CD8-positive, alpha-beta memory T cell (primary cell): Measurements from ENCODE around the gene MARCHF6. TPM values are rescaled to one million over a fixed set of nuclear protein-coding genes. Genes with fewer than 3 reads are reported as not detected.

Source experiments
- CTCF ChIA-PET: fragments of 350-600 bp; sonication (Branson Sonifier 250); formaldehyde crosslinking; loops from one replicate; lab custom pipeline; 2021; ENCODE audit warnings: antibody characterized with exemption; lab: Charles Lee
- POLR2A ChIA-PET: fragments of 350-600 bp; sonication (Branson Sonifier 250); formaldehyde crosslinking; loops from one replicate; lab custom pipeline; 2021; ENCODE audit warnings: antibody characterized with exemption; lab: Charles Lee
- DNase-seq, 5 donors: peaks; one replicate each; pipeline versions ENCODE4 v3.0.0 to v3.0.0-alpha.2; 2020 to 2022; ENCODE audit warnings: mixed read lengths in 1 of 5
- H3K27ac ChIP-seq: one replicate; pipeline ENCODE4 v1.7.0; 2013; ENCODE audit warnings: low read depth, mild to moderate bottlenecking, low read length, moderate library complexity
- H3K27me3 ChIP-seq: 2 replicates; pipeline ENCODE4 v1.7.0; 2013; ENCODE audit warnings: low read length, mild to moderate bottlenecking; ENCODE audit not compliant: insufficient read depth, poor library complexity, severe bottlenecking
- H3K36me3 ChIP-seq: 2 replicates; pipeline ENCODE4 v1.7.0; 2013; ENCODE audit warnings: mild to moderate bottlenecking, low read length, moderate library complexity; ENCODE audit not compliant: insufficient read depth
- H3K4me1 ChIP-seq: 2 replicates; pipeline ENCODE4 v1.7.0; 2013; ENCODE audit warnings: mild to moderate bottlenecking, low read length, moderate library complexity; ENCODE audit not compliant: insufficient read depth
- H3K4me3 ChIP-seq: 2 replicates; pipeline ENCODE4 v1.7.0; 2013; ENCODE audit warnings: mild to moderate bottlenecking, low read length
- H3K9me3 ChIP-seq: 2 replicates; pipeline ENCODE4 v1.7.0; 2013; ENCODE audit warnings: mild to moderate bottlenecking, low read length
- H3K27ac Mint-ChIP-seq, 8 donors: one replicate each; pipeline ENCODE4 v1.8.0; 2020 to 2021; ENCODE audit warnings: mixed read lengths in 8 of 8, mild to moderate bottlenecking in 6 of 8, inconsistent platforms in 3 of 8, moderate library complexity in 3 of 8
- H3K27me3 Mint-ChIP-seq, 2 donors: one replicate each; pipeline ENCODE4 v1.8.0; 2020 to 2021; ENCODE audit warnings: mixed read lengths in 2 of 2, mild to moderate bottlenecking in 1 of 2, moderate library complexity in 1 of 2
- H3K36me3 Mint-ChIP-seq, 3 donors: one replicate each; pipeline ENCODE4 v1.8.0; 2020 to 2021; ENCODE audit warnings: mixed read lengths in 3 of 3, inconsistent platforms in 1 of 3, mild to moderate bottlenecking in 1 of 3
- H3K4me1 Mint-ChIP-seq, 3 donors: one replicate each; pipeline ENCODE4 v1.8.0; 2020 to 2021; ENCODE audit warnings: mixed read lengths in 3 of 3, inconsistent platforms in 1 of 3, mild to moderate bottlenecking in 1 of 3
- H3K4me3 Mint-ChIP-seq, 7 donors: one replicate each; pipeline ENCODE4 v1.8.0; 2020 to 2021; ENCODE audit warnings: mixed read lengths in 7 of 7, mild to moderate bottlenecking in 6 of 7, moderate library complexity in 4 of 7, inconsistent platforms in 2 of 7
- H3K9me3 Mint-ChIP-seq, 5 donors: one replicate each; pipeline ENCODE4 v1.8.0; 2020 to 2022; ENCODE audit warnings: mixed read lengths in 5 of 5, mild to moderate bottlenecking in 3 of 5, moderate library complexity in 2 of 5, inconsistent platforms in 1 of 5
- polyA plus RNA-seq: library from polyadenylated mRNA; unstranded; fragments of 300-500 nt; fragmentation: Illumina TruSeq; gene quantifications from one replicate; pipeline ENCODE4 v1.2.3, GENCODE V29; 2021
- total RNA-seq, 2 experiments: library from RNA; stranded (reverse); gene quantifications; one replicate each; pipeline ENCODE4 v1.2.3, GENCODE V29; 2021

Gene MARCHF6
- total and polyA plus RNA-seq, 3 experiments from 2014 or later = 54.2 to 110 (median 103) TPM

DNA sequence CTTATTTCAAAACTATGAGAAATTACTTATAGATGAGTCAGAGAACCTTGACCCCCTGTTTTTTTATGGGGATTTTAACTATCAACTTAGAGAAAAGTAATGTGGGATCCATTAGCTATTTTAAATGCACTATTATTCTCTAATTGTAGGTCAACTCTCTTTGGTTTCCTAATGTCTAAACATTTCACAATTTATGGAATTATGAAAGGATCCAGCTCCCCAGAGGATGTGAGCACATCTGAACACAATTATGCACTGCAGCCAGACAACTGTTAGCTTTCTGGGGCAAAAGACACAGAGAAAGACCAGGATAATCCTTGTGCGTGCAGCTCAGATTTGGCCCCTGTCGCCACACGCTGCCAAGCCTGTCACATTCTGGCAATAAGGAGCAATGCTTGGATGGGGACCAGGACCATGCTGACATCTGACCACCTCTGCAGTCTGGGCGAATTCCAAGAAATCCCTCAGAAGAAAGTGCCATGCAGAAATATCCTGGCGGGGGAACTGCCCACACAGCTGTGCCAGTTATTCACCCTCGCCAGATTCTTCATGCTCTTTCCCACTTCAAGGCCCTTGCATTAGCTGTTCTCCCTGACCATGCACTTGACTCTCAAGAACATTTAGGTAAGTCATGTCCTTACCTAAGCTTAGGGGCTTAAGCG, 23.5 kb upstream of the MARCHF6 start:
- Mint-ChIP-seq H3K4me1 (peaks cover 5 to 6% (median 6%) of the 10 kb centered on the region in 3 donors), H3K27me3 (peaks cover 32 to 36% of the 10 kb centered on the region in 2 donors), H3K9me3 (no peaks in the 10 kb centered on the region), H3K4me3 (no peak overlapping the region), H3K36me3 (no peaks in the 10 kb centered on the region), H3K27ac (no peak overlapping the region)
- DNase-seq = no peak
- POLR2A ChIA-PET = no interaction called here
- Histone ChIP-seq H3K27ac (no peak overlapping the region), H3K4me1 (no peaks in the 10 kb centered on the region), H3K27me3 (peaks cover 9% of the 10 kb centered on the region), H3K36me3 (no peaks in the 10 kb centered on the region), H3K4me3 (no peak overlapping the region), H3K9me3 (no peaks in the 10 kb centered on the region)
- CTCF ChIA-PET = no interaction called here

GRCh38 chr5:10330511-10331230, 22.8 kb upstream of the MARCHF6 start:
- ChIA-PET CTCF (no interaction called here), POLR2A (no interaction called here)
- no peak for DNase-seq
- Mint-ChIP-seq H3K4me1 (peaks cover 5 to 6% (median 6%) of the 10 kb centered on the region in 3 donors), H3K27me3 (peaks cover 37 to 41% of the 10 kb centered on the region in 2 donors), H3K9me3 (no peaks in the 10 kb centered on the region), H3K4me3 (no peak overlapping the region), H3K27ac (no peak overlapping the region), H3K36me3 (no peaks in the 10 kb centered on the region)
- no peaks in the 10 kb centered on the region for H3K36me3 ChIP-seq
- H3K27me3 ChIP-seq = peaks cover 9% of the 10 kb centered on the region
- H3K9me3 ChIP-seq = no peaks in the 10 kb centered on the region
- H3K4me1 ChIP-seq = no peaks in the 10 kb centered on the region
- H3K27ac ChIP-seq = no peak overlapping the region
- no peak overlapping the region for H3K4me3 ChIP-seq

DNA sequence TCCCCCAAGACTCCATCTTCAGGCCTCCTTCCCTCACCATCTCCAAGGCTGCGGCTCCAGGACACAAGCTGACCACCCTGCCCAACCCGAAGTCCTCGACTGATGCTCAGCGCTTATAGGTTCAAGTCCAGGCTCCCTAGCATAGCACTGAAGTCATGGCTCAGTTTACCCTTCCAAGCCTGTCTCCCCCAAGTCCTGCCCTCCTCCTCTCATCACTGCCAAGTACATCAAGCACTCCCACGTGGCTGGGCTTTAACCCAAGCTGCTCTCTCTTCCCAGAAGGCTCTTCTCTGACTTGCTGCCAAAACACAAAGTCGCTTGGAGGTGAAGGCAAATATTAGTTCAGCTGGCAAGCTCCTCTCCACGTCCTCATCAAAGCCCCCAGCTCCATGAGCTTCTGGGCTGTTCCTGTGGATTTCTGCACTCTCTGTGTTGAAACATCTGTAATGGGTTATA, 22.1 kb upstream of the MARCHF6 start:
- Histone ChIP-seq H3K27ac (no peak overlapping the region), H3K4me3 (no peak overlapping the region), H3K27me3 (peaks cover 9% of the 10 kb centered on the region), H3K4me1 (no peaks in the 10 kb centered on the region), H3K36me3 (no peaks in the 10 kb centered on the region), H3K9me3 (no peaks in the 10 kb centered on the region)
- Mint-ChIP-seq H3K27me3 (peaks cover 39 to 42% of the 10 kb centered on the region in 2 donors), H3K4me3 (no peak overlapping the region), H3K36me3 (no peaks in the 10 kb centered on the region), H3K4me1 (peaks cover 5 to 6% (median 6%) of the 10 kb centered on the region in 3 donors), H3K9me3 (no peaks in the 10 kb centered on the region), H3K27ac (no peak overlapping the region)
- POLR2A ChIA-PET = no interaction called here
- no peak for DNase-seq
- CTCF ChIA-PET = no interaction called here

- no peak for DNase-seq
- Histone ChIP-seq H3K9me3 (no peaks in the 10 kb centered on the region), H3K36me3 (no peaks in the 10 kb centered on the region), H3K4me1 (no peaks in the 10 kb centered on the region), H3K27ac (no peak overlapping the region), H3K4me3 (no peak overlapping the region), H3K27me3 (peaks cover 9% of the 10 kb centered on the region)
- CTCF ChIA-PET = interaction anchor here (1.0 kb wide), 1 partner anchor 30 kb away, joined by 3 read pairs; no protein-coding TSS in a partner anchor
- POLR2A ChIA-PET = no interaction called here
- no peaks in the 10 kb centered on the region for H3K9me3 Mint-ChIP-seq
- no peaks in the 10 kb centered on the region for H3K36me3 Mint-ChIP-seq
- H3K4me3 Mint-ChIP-seq = peak overlapping the region; percentile 3 to 81 (median 29)
- peaks cover 5 to 6% (median 6%) of the 10 kb centered on the region in 3 donors for H3K4me1 Mint-ChIP-seq
- peak overlapping the region in 1 of 8 donors; percentile 15 for H3K27ac Mint-ChIP-seq
- peaks cover 42% of the 10 kb centered on the region in 2 donors for H3K27me3 Mint-ChIP-seq
Measured at GRCh38 chr5:10332301-10332700, 21.2 kb upstream of the MARCHF6 start.

DNA sequence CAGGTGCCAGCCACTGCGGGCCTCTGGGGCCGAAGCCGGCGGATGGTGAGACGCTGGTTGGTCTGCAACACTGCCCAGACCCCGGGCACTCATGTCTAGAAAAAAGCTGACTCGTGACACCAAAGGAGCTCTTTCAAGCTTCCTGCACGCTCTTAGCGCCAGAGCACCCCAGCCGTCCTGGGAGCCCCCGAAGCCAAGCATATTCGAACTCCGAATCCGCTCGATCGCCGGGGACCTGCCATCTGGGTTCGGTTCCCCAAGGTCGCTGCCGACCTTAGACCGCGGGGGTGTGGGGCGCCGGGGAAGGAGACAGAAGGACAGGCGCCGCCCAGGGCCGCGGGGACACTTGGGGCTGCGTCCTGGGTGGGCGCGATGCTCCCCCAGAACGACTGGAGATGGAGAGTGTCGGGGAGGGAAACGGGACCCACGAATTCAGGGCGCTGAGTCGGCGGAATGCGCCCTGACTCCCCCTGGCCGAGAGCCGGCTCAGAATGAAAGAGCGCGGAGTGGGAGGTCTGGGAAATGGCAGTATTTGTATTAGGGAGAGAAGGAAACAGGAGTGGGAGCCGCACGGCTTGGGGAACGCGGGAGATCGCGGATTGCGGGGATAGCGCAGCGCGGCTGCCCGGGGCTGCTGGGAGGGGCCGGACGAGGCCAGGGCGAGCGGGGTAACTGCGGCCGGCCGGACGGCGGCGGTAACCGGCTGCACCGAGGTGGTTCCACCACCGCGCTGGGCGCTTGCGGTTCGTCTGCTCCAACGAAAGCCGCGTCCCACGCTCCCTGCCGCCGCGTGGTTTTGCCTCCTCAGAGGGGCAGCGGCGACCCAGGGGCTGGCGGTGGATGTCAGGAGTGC, 20.1 kb upstream of the MARCHF6 start:
- no peaks in the 10 kb centered on the region for H3K36me3 Mint-ChIP-seq
- H3K4me3 Mint-ChIP-seq = peak overlapping the region; percentile 63 to 89 (median 84)
- Histone ChIP-seq H3K4me3 (peak overlapping the region; percentile 32), H3K27me3 (peaks cover 9% of the 10 kb centered on the region), H3K36me3 (no peaks in the 10 kb centered on the region), H3K9me3 (no peaks in the 10 kb centered on the region), H3K4me1 (no peaks in the 10 kb centered on the region), H3K27ac (no peak overlapping the region)
- CTCF ChIA-PET = interaction anchor here (1.0 kb wide), 1 partner anchor 31 kb away, joined by 3 read pairs; no protein-coding TSS in a partner anchor
- no peak overlapping the region for H3K27ac Mint-ChIP-seq
- peaks cover 5 to 6% (median 6%) of the 10 kb centered on the region in 3 donors for H3K4me1 Mint-ChIP-seq
- POLR2A ChIA-PET = no interaction called here
- H3K9me3 Mint-ChIP-seq = no peaks in the 10 kb centered on the region
- no peak for DNase-seq
- H3K27me3 Mint-ChIP-seq = peaks cover 42% of the 10 kb centered on the region in 2 donors

GRCh38 chr5:10334831-10335230, 18.7 kb upstream of the MARCHF6 start:
- Mint-ChIP-seq H3K4me1 (peaks cover 5 to 6% (median 6%) of the 10 kb centered on the region in 3 donors), H3K36me3 (no peaks in the 10 kb centered on the region), H3K27me3 (peaks cover 42 to 43% of the 10 kb centered on the region in 2 donors), H3K27ac (no peak overlapping the region), H3K9me3 (no peaks in the 10 kb centered on the region), H3K4me3 (peak overlapping the region in 2 of 7 donors; percentile 3 to 41)
- no peak for DNase-seq
- no peak overlapping the region for H3K4me3 ChIP-seq
- no peaks in the 10 kb centered on the region for H3K9me3 ChIP-seq
- no peaks in the 10 kb centered on the region for H3K36me3 ChIP-seq
- H3K27ac ChIP-seq = no peak overlapping the region
- POLR2A ChIA-PET = no interaction called here
- no peaks in the 10 kb centered on the region for H3K4me1 ChIP-seq
- CTCF ChIA-PET = no interaction called here
- H3K27me3 ChIP-seq = peaks cover 9% of the 10 kb centered on the region

DNA sequence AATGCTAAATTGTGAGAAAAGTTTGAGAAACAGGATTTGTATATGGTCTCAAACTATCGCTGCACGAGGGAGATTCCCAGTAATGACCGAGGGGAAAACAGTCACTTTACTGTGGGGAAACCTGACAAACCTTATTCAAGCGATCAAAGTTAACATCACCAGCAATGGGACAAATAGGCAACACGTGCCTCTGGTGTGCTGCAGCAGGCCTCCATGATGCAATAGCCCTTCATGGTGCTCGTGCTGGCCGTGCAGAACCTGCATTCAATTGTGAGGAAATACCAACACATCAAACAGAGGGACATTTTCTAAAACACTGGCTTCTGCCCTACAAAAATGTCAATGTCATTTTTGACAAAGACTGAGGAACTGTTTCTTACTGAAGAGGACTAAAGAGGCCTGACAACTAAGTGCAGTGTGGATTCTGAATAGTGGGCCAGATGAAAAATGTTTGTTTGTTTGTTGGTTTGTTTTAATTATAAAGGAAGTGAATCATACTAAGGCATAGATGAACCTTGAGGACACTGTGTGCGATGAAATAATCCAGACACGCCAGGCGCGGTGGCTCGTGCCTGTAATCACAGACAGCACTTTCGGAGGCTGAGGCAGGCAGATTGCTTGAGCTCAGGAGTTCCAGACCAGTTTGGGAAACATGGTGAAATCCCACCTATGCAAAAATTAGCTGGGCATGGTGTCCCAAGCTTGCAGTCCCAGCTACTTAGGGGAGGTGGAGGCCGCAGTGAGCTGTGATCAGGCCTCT, 17.6 kb upstream of the MARCHF6 start:
- POLR2A ChIA-PET = no interaction called here
- no peak for DNase-seq
- CTCF ChIA-PET = no interaction called here
- no peaks in the 10 kb centered on the region for H3K36me3 ChIP-seq
- peaks cover 5 to 6% (median 6%) of the 10 kb centered on the region in 3 donors for H3K4me1 Mint-ChIP-seq
- no peaks in the 10 kb centered on the region for H3K36me3 Mint-ChIP-seq
- H3K27me3 ChIP-seq = peaks cover 9% of the 10 kb centered on the region
- H3K27ac ChIP-seq = no peak overlapping the region
- no peak overlapping the region for H3K27ac Mint-ChIP-seq
- H3K4me3 Mint-ChIP-seq = no peak overlapping the region
- H3K9me3 ChIP-seq = no peaks in the 10 kb centered on the region
- peaks cover 35 to 42% of the 10 kb centered on the region in 2 donors for H3K27me3 Mint-ChIP-seq
- H3K9me3 Mint-ChIP-seq = no peaks in the 10 kb centered on the region
- H3K4me3 ChIP-seq = no peak overlapping the region
- no peaks in the 10 kb centered on the region for H3K4me1 ChIP-seq
